Stimulated activated CD4-positive, alpha-beta T cell treated with anti-CD3 and anti-CD28 coated beads, Interleukin-1b, Interleukin-23, amount 100 ng/mL, for 48 hours (primary cell): ENCODE data around the gene MIS12.

ENCODE experiments used
- DNase-seq: peaks from one replicate; pipeline ENCODE4 v3.0.0-alpha.2; 2020

Gene MIS12, protein sequence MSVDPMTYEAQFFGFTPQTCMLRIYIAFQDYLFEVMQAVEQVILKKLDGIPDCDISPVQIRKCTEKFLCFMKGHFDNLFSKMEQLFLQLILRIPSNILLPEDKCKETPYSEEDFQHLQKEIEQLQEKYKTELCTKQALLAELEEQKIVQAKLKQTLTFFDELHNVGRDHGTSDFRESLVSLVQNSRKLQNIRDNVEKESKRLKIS

DNA sequence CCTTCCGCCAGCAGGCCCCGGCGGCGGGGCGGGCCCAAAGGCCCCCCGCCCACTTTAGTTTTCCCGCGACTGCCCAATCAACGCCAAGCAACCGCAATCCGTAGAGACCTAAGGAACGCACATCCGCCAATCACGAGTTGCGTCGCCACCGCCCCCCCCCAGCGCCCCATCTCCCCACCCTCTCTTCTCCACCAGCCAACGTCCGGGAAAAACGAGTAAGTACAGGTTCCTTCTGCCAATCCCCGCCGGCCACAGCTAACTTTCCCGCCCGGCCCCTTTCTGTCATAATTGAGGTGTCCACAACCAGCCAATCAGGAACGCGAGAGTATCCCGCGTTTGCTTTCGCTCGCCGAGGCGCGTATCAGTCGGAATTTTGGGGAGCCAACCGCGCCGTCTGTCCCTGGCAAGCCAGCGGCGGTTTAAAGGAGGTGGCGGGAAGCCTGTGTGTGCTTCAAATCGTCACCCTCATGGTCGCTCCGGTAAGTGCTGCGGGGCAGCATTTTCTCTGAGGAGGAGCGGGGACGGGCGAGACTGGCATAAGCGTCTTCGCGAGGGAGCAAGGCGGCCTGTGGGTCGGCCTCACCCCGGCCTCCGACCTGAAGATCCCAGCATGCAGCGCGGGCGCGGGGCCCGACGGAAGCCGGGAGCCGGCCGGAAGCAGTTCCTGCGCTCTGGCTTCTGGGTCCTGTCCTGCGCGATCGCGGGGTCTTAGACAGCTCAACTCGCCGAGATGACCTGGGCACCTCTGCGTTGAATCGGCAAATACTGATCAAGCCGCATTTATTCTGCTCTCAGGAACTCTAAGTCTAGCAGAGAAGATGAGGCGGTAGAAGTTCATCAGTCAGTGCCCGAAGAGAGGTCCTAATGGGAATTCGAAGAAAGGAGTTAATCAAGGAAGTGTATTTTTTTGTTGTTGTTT is at the start of gene MIS12:
TSS of gene MIS12 (plus strand) at position 361 of the 919 bp plus-strand sequence. CDS start 2,297 bp downstream, outside the sequence.
- peak; percentile 99 for DNase-seq

DNA sequence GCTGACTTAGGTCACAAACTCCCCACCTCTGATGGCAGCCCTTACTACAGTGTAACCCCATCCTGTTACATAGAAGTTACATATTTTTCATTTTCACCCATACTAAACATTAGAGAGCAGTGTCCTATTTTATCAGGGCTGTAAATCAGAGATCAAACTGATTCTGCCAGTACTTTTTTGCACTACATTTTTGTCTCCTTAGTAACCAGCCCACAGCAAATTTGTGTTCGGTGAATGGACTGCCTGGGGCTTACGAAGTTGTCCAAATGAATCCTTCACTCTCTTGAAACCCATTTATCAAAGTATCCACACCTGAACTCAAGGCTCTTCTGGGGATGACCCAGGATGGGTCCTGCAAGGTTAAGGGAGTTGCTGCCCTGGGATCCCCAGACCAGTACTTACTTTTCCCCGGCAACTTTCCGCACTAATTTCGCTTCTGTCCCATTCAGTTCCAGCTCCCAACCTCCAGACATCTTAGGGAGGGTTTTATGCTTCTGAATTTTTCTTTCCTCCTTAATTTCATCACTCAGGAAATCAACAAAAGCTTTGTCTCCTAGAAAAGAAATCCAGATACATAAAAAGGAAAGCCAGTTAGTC is 48.5 kb upstream of the MIS12 start:
- no peak for DNase-seq

DNA sequence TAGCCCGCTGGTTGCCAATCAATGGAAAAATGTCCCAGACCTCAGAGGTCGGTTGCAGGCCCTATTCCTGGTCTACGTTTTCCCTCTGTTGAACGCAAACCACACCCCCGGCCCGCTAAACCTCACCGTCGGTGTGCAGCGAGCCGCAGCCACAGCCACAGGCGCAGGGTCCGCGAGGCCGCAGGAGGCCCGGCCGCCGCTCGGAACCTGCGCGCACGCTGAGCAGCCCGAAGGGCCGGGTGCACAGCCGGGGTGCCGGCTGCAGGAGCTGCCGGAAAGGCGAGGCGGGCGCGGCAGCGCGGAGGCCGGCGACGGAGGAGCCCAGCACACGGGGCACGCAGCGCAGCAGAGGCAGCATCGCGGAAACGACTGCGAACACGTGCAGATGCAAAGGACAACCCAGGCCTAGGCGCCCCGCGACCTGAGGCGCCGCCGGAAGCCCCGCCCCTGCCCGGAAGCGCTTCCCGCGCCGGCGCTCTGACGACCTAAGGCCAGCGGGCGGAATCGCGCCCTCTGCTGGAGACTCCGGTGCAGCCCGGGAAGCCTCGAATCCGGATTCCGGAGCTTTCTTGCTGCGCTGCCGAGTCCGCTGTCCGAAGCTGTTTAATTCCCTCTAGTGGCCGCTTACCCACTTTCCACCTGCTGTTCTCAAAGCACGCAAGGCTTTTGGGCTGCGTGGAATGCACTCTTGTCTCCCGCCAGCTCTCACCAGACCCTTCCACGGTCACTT is 47.5 kb upstream of the MIS12 start, which contains the start of gene C1QBP:
TSS of gene C1QBP (minus strand) at position 440 of the 730 bp plus-strand sequence. CDS start at position 358, 82 bp downstream.
- peak; percentile 90 for DNase-seq

DNA sequence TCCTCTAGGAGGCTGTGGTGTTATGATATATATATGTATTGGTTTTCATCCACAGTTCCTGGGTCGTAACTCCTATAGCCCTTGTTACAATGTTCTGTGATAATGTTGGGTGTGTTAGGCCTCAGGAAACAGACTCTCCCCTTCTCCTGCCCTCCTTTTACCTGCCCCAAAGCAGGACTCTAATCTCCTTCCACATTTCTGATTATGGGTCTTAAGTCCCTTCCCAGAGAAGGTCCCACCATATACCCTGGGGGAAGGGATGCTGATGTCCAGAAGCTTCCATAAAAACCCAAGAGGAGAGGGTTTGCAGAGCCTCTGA is 47.0 kb upstream of the MIS12 start:
- no peak for DNase-seq

DNA sequence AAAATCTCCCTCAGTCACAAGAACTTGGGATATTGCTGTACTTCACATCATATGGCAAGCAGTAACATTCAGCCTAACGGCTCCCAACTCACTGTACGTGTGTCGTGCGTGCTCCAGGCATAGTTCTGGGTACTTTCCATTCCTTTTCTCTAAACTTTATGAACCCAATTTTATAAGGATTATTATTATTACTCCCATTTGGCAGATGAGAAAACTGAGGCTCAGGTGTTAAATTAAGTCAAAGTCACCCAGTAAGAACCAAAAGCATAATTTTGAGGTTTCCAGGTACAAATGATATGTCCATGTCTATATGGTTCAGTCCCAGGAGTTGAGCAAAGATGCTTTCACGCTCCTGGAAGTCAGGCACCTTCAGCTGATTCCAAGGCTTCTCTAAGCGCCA is 42.6 kb upstream of the MIS12 start:
- DNase-seq: no peak

DNA sequence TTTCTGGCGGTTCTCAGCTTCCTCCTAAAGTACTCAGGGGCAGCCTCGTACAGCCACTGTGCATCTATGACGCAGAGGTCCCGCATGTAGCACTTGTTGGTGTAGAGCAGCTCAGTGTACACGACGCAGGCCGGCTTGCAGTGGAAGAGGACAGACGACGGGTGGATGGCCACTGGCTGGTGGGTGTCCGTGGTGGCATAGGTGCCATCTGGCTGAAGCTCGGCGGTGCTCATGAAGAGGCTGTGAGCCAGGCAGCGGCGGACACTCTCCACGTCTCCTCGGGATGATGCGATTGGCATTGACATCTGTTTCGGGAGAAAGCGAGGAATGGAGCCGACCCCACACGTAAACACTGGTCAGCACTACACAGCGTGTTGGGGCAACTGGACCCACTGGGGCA is 42.2 kb upstream of the MIS12 start:
- no peak for DNase-seq

DNA sequence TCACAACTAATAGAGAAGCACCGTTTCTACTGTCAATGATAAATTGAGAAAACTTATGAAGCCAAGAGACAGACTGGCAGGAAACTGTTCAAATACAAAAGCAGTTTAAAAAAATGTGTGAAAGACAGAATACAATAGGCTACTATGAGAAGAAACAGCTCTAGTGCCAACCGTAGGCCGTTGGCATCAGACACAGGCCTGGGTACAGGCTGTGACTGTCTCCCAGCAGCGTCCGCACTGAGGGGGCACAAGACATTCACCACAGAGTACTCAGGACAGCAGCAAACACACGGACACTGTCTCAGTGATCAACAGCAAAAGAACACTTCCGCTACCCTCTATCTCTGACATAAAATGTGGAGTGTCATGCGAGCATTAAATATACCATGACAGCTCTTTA is 39.6 kb upstream of the MIS12 start:
- no peak for DNase-seq

DNA sequence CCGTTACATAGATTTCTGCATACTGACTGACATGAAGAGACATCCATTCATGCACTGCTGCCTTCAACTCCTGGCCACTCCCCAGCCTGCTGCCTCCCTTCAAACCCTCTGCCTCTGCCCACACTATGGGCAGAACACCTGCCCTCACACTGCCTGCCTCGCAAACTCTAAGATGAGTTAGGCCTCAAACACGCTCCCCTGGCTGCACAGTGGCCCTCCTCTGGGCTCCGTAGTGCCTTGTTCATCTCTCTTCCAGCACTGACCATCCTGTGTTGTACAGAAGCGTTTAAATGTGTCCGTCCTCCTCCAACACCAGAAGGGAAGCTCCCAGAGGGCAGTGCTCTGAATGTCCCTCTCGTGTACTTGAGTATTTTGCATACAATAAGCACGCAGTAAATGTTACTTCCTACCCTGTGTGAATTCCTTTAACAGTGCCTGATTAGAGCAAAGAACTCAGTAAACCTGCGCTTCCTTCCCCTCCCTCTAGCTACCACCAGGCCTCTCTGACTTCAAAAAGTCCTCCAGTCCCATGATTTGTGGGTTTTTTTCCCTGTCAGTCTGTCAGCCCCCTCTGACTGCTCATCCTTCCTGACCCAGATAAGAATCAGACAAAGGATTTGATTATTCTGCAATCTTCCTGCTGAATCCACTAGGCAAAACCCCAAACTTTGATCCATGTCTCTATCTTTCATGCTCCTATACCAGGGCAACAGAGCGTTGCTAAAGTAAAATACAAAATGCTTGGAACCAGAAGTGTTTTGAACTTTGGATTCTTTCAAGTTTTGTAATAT is 21.5 kb upstream of the MIS12 start:
- no peak for DNase-seq

DNA sequence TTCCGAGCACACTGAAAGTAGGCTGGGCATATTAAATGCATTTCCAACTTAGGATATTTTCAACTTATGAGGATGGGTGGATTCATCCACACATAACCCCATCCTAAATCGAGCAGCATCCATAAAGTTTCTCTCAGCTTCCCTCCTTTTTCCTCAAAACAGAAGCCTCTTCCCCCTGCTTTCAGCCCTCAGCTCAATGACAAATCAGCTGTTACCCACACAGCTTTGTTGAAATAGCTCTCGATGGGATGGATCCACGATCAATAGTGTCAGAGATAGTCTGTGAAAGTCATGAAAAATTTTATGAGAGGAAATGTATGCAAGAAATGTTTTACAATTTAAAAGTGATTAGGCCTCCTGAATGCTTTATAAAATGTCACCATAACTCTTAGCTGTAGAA is 20.1 kb upstream of the MIS12 start:
- no peak for DNase-seq

DNA sequence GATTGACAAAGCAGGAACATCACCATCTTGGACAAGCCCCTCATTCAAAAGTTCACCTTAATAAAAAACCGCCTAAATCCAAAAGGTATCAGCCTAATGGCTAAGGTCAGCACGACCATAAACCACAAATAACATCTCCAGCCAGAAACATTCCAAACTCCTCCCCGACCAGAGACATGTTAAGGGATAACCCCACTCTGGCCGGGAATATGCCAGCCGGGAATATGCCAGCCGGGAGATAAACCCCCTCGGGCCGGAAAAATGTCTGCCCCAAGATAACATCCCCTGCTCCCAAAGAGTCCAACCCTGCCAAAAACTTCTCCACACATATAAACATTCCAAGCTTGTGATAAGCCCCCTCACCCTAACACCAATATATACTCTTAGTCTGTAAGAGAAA is 18.9 kb upstream of the MIS12 start:
- no peak for DNase-seq

DNA sequence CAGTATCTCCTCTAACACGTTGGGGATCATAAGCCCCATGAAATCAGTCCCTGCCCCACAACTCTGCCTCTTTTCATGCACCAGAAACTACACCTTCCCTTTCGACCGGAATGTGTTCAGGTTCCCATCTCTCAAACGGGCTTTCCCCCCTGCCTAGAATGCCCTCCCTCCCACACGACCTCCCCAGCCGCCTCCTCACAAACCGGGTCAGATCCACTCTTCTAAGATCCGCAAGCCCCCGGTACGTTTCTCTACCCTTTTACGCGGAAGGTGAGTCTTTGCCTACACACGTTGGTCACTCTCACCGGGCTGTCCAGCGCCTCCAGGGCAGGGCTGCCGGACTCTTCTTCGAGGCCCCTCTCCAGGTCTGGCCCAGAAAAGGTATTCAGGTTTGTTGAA is 18.3 kb upstream of the MIS12 start:
- DNase-seq: no peak

DNA sequence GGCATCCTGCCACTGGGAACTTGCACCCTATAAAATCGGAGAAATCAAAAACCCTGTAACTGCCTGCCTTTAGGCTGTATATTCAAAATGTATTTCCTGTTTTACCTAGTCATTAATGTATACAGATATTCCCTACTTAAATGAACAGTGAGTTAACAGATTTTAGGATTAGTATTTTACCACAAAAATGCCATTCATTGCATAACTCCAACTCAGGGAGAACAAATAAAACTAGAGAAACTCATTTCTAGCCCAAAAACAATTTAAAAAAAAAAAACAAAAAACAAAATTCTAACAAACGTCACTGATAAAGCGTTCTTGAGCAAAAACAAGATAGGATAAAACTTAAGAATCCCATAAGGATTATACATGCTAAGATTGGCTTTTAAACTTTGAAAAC is 13.9 kb upstream of the MIS12 start:
- no peak for DNase-seq

DNA sequence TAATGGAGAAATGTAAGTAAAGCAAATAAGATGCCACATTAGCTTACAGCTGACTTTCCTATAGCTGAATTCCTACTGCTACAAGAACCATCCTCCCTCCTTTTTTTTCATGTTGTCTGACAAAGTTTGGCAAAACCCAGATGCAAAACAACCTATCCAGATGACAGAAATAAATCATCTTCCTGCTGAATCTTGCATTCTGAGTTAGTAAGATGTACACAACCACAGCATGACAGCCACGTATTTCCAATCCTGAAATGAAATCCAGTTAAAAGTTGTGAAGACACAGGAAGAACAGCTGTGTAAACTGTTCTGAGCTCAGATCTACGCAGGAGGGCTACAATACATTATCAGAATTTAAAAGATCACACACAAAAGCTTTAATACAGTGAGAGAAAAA is 12.5 kb upstream of the MIS12 start:
- DNase-seq: no peak

DNA sequence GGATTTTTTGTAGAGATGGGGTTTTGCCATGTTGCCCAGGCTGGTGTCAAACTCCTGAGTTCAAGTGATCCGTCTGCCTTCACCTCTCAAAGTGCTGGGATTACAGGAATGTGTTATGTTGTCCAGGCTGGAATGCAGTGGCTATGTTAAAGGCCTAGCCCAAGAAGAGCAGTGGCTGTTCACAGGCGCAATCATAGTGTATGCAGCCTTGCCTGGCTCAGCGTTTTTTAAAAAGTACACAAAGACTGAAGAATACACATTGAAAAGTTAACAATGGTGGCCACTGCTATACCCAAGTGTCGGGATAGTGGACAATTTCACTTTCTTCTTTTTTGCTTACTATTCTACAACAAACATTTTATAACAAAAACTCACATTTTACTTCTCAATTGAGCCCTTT is 7.4 kb upstream of the MIS12 start:
- no peak for DNase-seq

DNA sequence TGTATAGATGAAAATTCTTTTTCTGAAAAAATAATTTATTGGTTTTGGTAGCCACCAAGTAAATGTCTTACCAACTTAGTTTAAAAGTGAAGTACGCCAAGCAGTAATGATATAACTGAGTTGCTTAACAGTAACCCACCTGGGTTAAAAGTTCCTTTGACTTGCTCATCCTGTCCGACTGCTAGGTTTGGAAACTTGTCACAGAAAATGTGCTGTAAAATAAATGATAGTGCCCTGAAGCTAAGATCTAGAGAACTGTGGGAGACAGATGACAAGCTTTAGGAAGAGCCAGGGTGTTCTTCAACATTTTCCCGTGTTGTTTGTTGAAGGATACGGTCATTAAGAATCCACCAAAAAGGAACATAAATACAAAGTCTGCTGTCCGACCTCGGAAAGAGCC is 5.4 kb upstream of the MIS12 start:
- no peak for DNase-seq

DNA sequence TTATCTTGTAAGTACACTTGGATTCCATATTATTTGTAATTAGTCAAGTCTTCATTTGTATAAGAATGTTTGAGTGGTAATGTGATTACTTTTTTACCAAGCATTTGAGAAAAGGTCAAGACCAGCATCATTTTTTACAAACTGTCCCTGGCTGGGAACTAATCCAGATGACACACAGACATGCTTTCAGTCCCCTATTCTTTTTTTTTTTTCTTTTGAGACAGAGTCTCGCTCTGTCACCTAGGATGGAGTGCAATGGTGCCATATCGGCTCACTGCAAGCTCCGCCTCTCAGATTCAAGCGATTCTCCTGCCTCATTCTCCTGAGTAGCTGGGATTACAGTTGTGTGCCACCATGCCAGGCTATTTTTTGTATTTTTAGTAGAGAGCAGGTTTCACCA is 4.9 kb upstream of the MIS12 start:
- no peak for DNase-seq

DNA sequence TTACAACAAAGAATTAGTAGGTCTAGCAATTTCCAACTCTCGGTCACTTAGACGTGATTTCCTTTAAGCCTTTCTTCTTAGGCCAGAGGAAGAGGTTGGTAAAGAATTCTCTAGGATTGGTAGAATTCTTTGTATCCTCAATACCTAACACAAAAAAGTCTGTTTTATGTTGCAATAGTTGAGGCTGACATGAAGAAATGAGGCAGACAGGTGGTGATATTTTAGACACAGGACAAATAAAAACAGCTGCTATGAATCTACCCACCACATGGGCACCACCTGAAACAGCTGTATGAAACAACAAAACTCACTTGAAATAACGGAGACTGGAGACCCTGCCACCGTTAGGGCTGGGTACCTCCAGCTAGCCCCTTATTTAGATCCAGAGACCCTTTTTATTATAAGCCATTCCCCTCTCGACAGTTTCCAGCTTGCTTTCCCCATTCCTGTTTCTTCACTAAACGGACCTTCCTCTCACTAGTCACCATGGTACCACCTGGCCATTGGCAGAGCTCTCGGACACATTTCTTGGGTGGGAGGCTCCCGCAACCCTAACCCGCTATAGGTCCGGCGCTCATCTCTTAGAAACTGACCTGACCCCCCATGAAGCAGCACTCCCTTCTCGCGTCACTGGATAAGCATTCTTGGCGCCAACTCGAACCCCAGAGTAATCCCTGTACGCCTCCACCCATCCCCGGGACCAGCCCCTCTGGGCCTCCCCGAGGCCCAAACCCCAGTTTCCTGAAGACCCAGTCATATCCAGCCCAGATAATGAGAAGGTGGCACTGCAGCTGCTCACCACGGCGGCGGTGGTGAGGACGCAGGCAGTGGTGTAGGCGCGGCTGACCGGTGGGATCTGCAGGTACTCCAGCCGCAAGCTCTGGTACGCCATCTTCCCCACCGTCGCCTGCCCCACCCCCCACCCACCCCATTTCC is 828 bp upstream of the MIS12 start, which contains the start of gene DERL2:
TSS of gene DERL2 (minus strand) at position 909 of the 936 bp plus-strand sequence. CDS start at position 892, 17 bp downstream.
- DNase-seq: no peak

DNA sequence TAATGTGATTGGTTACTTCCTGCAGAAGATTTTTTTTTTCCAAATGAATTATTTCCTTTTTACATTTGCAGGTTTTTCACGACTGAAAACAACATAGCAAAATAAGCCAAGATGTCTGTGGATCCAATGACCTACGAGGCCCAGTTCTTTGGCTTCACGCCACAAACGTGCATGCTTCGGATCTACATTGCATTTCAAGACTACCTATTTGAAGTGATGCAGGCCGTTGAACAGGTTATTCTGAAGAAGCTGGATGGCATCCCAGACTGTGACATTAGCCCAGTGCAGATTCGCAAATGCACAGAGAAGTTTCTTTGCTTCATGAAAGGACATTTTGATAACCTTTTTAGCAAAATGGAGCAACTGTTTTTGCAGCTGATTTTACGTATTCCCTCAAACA is 2.4 kb downstream of the MIS12 start:
- DNase-seq: no peak

DNA sequence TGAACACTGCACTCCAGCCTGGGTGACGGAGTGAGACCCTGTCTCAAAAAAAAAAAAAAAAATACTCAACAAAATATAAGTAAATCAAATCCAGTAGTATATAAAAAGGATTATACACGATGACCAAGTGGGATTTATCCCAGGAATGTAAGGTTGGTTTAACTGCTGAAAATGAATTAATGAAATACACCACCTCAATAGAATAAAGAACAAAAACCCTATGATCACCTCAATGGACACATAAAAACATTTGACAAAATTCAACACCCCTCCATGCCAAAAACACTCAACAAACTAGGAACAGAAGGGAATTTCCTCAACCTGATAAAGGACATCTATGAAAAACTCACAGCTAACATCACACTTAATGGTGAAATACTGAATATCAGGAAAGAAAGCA is 6.6 kb downstream of the MIS12 start:
- DNase-seq: no peak

DNA sequence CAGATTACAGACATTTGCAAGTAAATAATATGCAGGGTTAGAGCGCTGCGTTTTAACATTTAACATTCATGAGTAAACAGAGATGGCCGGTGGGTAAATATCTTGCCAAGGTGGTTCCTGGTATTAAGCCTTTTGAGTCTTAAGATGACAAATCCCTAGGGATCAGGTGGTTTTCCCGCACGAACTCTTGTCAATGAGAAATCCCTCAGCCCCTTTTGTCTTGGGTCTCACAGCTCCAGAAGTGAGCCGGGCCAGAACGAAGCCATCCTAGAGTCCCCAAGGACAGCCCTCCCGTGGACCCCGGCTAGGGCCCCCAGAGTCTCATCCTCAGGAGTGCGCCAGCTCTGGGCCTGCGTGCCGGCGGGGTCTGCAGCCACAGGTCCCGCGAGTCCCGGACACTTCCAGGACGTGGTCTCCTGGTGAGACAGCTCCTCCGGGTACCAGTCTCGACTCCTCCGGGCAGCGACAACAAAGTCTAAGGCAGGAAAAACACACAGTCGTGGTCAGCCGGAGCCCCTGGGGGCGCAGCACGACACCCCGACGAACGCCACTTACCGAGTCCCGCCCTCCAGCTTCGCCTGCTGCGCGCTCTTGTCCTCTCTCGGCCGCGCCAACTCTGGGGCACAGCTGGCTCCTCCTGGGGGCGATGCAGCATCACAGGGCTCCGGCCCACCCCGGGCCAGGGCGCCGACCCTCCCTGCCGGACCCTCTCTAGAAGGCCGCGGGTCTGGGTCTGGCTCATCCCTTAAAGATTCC is 13.3 kb downstream of the MIS12 start:
- DNase-seq: no peak

DNA sequence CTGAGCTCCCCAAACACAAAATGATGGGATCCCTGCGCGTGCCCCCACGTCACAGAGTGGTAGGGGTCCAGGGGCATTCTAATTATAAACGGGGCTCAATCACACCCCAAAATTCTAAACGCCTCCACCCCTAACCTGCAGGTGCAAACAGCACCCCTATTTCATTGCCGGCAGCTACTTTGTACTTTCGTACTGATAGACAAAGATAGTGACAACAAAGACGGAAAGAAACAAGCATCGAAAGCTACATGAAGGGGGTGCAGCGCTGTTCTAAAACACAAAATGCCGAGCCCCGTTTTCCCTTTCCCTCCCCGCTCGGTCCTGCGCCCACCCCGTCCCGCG is 13.9 kb downstream of the MIS12 start:
- DNase-seq: no peak
